Activated naive CD8-positive, alpha-beta T cell treated with anti-CD3 and anti-CD28 coated beads, Interleukin-2, amount 10 ng/mL, durations not matched to agents 7 days and 5 days (primary cell): ENCODE results near the gene PAX7. TPM values are rescaled to one million over a fixed set of nuclear protein-coding genes. Genes with fewer than 3 reads are reported as not detected.

ENCODE experiments used
- total RNA-seq, 2 experiments: library from RNA; stranded (reverse); gene quantifications; one replicate each; pipeline ENCODE4 v1.2.3, GENCODE V29; 2021

PAX7 gene
- total RNA-seq, 2 experiments from 2014 or later: not detected

Other genes starting within 250 kb of the PAX7 start
- gene KLHDC7A, start 149.9 kb upstream of the PAX7 start, total RNA-seq: not detected
- gene TAS1R2, start 228.8 kb downstream of the PAX7 start, total RNA-seq: not detected